NCI-H1930 (cell line): Measurements from ENCODE around the gene MERTK.
"Not testable (repeated sequence)": the region's sequence is repeated elsewhere in the genome, so short reads cannot be mapped to it uniquely, and the experiment has no call there.

ENCODE experiments used
- DNase-seq, 2 experiments: peaks; one replicate each; lab custom pipeline; 2025; lab: John Stamatoyannopoulos, UW

The MERTK gene

GRCh38 chr2:112047537-112048235 lies 149.3 kb downstream of the MERTK start:
- DNase-seq: no peak

GRCh38 chr2:112048236-112048592 lies 149.8 kb downstream of the MERTK start:
- no peak for DNase-seq

GRCh38 chr2:112048887-112049286 lies 150.5 kb downstream of the MERTK start:
- DNase-seq: no peak

GRCh38 chr2:112050316-112050715 lies 151.9 kb downstream of the MERTK start:
- no peak for DNase-seq

GRCh38 chr2:112053917-112054846 lies 155.8 kb downstream of the MERTK start:
- DNase-seq: peak; percentile 91 to 93

GRCh38 chr2:112054847-112055729 lies 156.7 kb downstream of the MERTK start, which contains the start of gene TMEM87B:
TMEM87B (plus strand) TSS chr2:112055269; CDS start chr2:112055592, 323 bp downstream.
- DNase-seq: peak; percentile 90 to 93

- DNase-seq: no peak
Measured at GRCh38 chr2:112055730-112056625, 157.6 kb downstream of the MERTK start.

GRCh38 chr2:112056626-112056987 lies 158.2 kb downstream of the MERTK start:
- no peak for DNase-seq

- no peak for DNase-seq
Measured at GRCh38 chr2:112059671-112060070, 161.3 kb downstream of the MERTK start.

- DNase-seq: no peak
Measured at GRCh38 chr2:112061299-112061698, 162.9 kb downstream of the MERTK start.

- DNase-seq: no peak
Measured at GRCh38 chr2:112061840-112062239, 163.4 kb downstream of the MERTK start.

GRCh38 chr2:112062894-112063293 lies 164.5 kb downstream of the MERTK start:
- no peak for DNase-seq

- no peak for DNase-seq
Measured at GRCh38 chr2:112065486-112065885, 167.1 kb downstream of the MERTK start.

GRCh38 chr2:112065966-112066365 lies 167.6 kb downstream of the MERTK start:
- DNase-seq: no peak

- not testable (repeated sequence) for DNase-seq
Measured at GRCh38 chr2:112069794-112070193, 171.4 kb downstream of the MERTK start.

GRCh38 chr2:112073875-112074274 lies 175.5 kb downstream of the MERTK start:
- DNase-seq: no peak

GRCh38 chr2:112074506-112074905 lies 176.1 kb downstream of the MERTK start:
- no peak for DNase-seq

- DNase-seq: no peak
Measured at GRCh38 chr2:112075490-112076260, 177.3 kb downstream of the MERTK start.

GRCh38 chr2:112077814-112078213 lies 179.4 kb downstream of the MERTK start:
- no peak for DNase-seq
